Keratinocyte (primary cell): ENCODE results near the gene KDM4B.

Experiments used
- EZH2 ChIP-seq: IDR thresholded peaks from one replicate; pipeline ENCODE4 v1.6.1; 2012; ENCODE audit warnings: inconsistent platforms, mild to moderate bottlenecking, low read length, moderate library complexity
- TF ChIP-seq, protein P1 (sequence below), 3 experiments: IDR thresholded peaks in 1 of 3; conservative IDR thresholded peaks in 1 of 3; optimal IDR thresholded peaks in 1 of 3; 2 replicates in 2 of 3; 3 replicates in 1 of 3; pipeline versions ENCODE3 to v1.5.1; 2011; ENCODE audit warnings: low read length in 3 of 3, mild to moderate bottlenecking in 3 of 3, moderate library complexity in 2 of 3, control low read depth in 1 of 3, inconsistent platforms in 1 of 3; ENCODE audit not compliant: insufficient read depth in 2 of 3; ENCODE audit errors: extremely low read depth in 1 of 3

DNA sequence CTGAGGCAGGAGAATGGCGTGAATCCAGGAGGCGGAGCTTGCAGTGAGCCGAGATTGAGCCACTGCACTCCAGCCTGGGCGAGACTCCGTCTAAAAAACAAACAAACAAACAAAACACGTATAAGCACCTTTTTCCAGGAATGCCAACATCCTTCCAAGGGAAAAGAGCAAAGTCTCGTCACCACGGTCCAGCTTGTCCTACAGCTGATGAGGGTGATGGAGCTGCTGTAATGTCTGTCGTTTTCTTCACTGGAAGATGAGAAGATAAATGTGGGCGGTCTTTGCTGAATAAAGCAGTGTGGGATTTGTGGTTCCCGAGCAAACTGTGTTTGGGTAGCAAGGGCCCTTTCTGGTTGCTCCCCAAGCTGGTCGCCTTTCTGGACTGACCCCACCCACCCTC is 205.1 kb downstream of the KDM4B start:
- TF ChIP-seq, protein P1, sequence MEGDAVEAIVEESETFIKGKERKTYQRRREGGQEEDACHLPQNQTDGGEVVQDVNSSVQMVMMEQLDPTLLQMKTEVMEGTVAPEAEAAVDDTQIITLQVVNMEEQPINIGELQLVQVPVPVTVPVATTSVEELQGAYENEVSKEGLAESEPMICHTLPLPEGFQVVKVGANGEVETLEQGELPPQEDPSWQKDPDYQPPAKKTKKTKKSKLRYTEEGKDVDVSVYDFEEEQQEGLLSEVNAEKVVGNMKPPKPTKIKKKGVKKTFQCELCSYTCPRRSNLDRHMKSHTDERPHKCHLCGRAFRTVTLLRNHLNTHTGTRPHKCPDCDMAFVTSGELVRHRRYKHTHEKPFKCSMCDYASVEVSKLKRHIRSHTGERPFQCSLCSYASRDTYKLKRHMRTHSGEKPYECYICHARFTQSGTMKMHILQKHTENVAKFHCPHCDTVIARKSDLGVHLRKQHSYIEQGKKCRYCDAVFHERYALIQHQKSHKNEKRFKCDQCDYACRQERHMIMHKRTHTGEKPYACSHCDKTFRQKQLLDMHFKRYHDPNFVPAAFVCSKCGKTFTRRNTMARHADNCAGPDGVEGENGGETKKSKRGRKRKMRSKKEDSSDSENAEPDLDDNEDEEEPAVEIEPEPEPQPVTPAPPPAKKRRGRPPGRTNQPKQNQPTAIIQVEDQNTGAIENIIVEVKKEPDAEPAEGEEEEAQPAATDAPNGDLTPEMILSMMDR (optimal IDR thresholded peaks at IDR 0.05 in 1 of 3, IDR thresholded peaks at IDR 0.05 in 1 of 3, conservative IDR thresholded peaks at IDR 0.05 in 1 of 3; ENCODE audit: extremely low read depth in 1 of 3, insufficient read depth in 2 of 3, low read length in 3 of 3), result no peak
- TF ChIP-seq EZH2, result no peak
